HEK293 (cell line): ENCODE results near the gene GPX4.

Experiments used
- AEBP2 ChIP-seq: fragments of 450-650 bp; formaldehyde crosslinking; IDR thresholded peaks from 2 replicates; pipeline ENCODE4 v1.5.1; 2016; ENCODE audit warnings: missing biosample characterization, missing genetic modification characterization, borderline replicate concordance
- ATF2 ChIP-seq: fragments of 450-650 bp; formaldehyde crosslinking; IDR thresholded peaks from 2 replicates; pipeline ENCODE4 v1.5.1; 2016; ENCODE audit warnings: missing biosample characterization, missing genetic modification characterization, low read depth
- CTCF ChIP-seq: fragments of 450-650 bp; formaldehyde crosslinking; IDR thresholded peaks from 2 replicates; pipeline ENCODE4 v1.5.1; 2016; ENCODE audit warnings: missing biosample characterization, missing genetic modification characterization
- GFI1B ChIP-seq: fragments of 450-650 bp; formaldehyde crosslinking; IDR thresholded peaks from 2 replicates; pipeline ENCODE4 v1.5.1; 2016; ENCODE audit warnings: missing biosample characterization, missing genetic modification characterization
- IKZF3 ChIP-seq: fragments of 450-650 bp; IDR thresholded peaks from 2 replicates; pipeline ENCODE4 v1.5.0; 2018; ENCODE audit warnings: missing biosample characterization, mild to moderate bottlenecking, missing genetic modification characterization, moderate library complexity
- PRDM10 ChIP-seq: fragments of 450-650 bp; formaldehyde crosslinking; IDR thresholded peaks from 2 replicates; pipeline ENCODE4 v1.5.1; 2016; ENCODE audit warnings: missing biosample characterization, missing genetic modification characterization
- ZBTB11 ChIP-seq: fragments of 450-650 bp; formaldehyde crosslinking; conservative IDR thresholded peaks from 2 replicates; pipeline ENCODE4 v1.5.1; 2016; ENCODE audit warnings: low read depth, missing biosample characterization, missing genetic modification characterization
- ZBTB8A ChIP-seq: fragments of 450-650 bp; formaldehyde crosslinking; IDR thresholded peaks from 2 replicates; pipeline ENCODE4 v1.5.1; 2016; ENCODE audit warnings: missing biosample characterization, missing genetic modification characterization
- ZFP37 ChIP-seq: fragments of 450-650 bp; formaldehyde crosslinking; IDR thresholded peaks from 2 replicates; pipeline ENCODE4 v1.5.1; 2016; ENCODE audit warnings: missing biosample characterization, missing genetic modification characterization
- ZNF146 ChIP-seq: fragments of 450-650 bp; formaldehyde crosslinking; IDR thresholded peaks from 2 replicates; pipeline ENCODE4 v1.5.1; 2016; ENCODE audit warnings: missing biosample characterization, missing genetic modification characterization
- ZNF221 ChIP-seq: fragments of 450-650 bp; formaldehyde crosslinking; IDR thresholded peaks from 2 replicates; pipeline ENCODE4 v1.5.1; 2017; ENCODE audit warnings: missing biosample characterization, missing genetic modification characterization, borderline replicate concordance
- ZNF23 ChIP-seq: fragments of 450-650 bp; formaldehyde crosslinking; IDR thresholded peaks from 2 replicates; pipeline ENCODE4 v1.5.1; 2016; ENCODE audit warnings: missing biosample characterization, missing genetic modification characterization, borderline replicate concordance
- ZNF302 ChIP-seq: fragments of 450-650 bp; formaldehyde crosslinking; IDR thresholded peaks from 2 replicates; pipeline ENCODE4 v1.5.1; 2016; ENCODE audit warnings: missing biosample characterization, missing genetic modification characterization, low read depth
- ZNF335 ChIP-seq: fragments of 450-650 bp; formaldehyde crosslinking; conservative IDR thresholded peaks from 2 replicates; pipeline ENCODE4 v1.5.1; 2016; ENCODE audit warnings: missing biosample characterization, missing genetic modification characterization
- ZNF398 ChIP-seq: fragments of 450-650 bp; formaldehyde crosslinking; IDR thresholded peaks from 2 replicates; pipeline ENCODE4 v1.5.1; 2017; ENCODE audit warnings: missing biosample characterization, missing genetic modification characterization
- ZNF416 ChIP-seq: fragments of 450-650 bp; formaldehyde crosslinking; IDR thresholded peaks from 2 replicates; pipeline ENCODE4 v1.5.1; 2016; ENCODE audit warnings: missing biosample characterization, missing genetic modification characterization
- ZNF555 ChIP-seq: fragments of 450-650 bp; formaldehyde crosslinking; conservative IDR thresholded peaks from 2 replicates; pipeline ENCODE4 v1.5.1; 2017; ENCODE audit warnings: missing biosample characterization, mild to moderate bottlenecking, missing genetic modification characterization, inconsistent platforms
- ZNF561 ChIP-seq: fragments of 450-650 bp; IDR thresholded peaks from 2 replicates; pipeline ENCODE4 v1.5.1; 2018; ENCODE audit warnings: missing biosample characterization, missing genetic modification characterization, borderline replicate concordance
- ZNF600 ChIP-seq: fragments of 450-650 bp; formaldehyde crosslinking; IDR thresholded peaks from 2 replicates; pipeline ENCODE4 v1.5.1; 2016; ENCODE audit warnings: missing biosample characterization, missing genetic modification characterization
- ZNF621 ChIP-seq: fragments of 450-650 bp; formaldehyde crosslinking; IDR thresholded peaks from 2 replicates; pipeline ENCODE4 v1.5.1; 2017; ENCODE audit warnings: missing biosample characterization, missing genetic modification characterization
- ZNF626 ChIP-seq: fragments of 450-650 bp; sonication (Bioruptor Pico); formaldehyde crosslinking; IDR thresholded peaks from 2 replicates; pipeline ENCODE4 v1.5.1; 2018; ENCODE audit warnings: missing biosample characterization, missing genetic modification characterization, inconsistent platforms
- ZNF629 ChIP-seq: fragments of 450-650 bp; formaldehyde crosslinking; IDR thresholded peaks from 2 replicates; pipeline ENCODE4 v1.5.1; 2017; ENCODE audit warnings: missing biosample characterization, missing genetic modification characterization
- ZNF707 ChIP-seq: fragments of 450-650 bp; formaldehyde crosslinking; IDR thresholded peaks from 2 replicates; pipeline ENCODE4 v1.5.1; 2016; ENCODE audit warnings: missing biosample characterization, missing genetic modification characterization
- ZNF785 ChIP-seq: fragments of 450-650 bp; formaldehyde crosslinking; IDR thresholded peaks from 2 replicates; pipeline ENCODE4 v1.5.1; 2016; ENCODE audit warnings: missing biosample characterization, missing genetic modification characterization
- ZXDB ChIP-seq: fragments of 450-650 bp; formaldehyde crosslinking; IDR thresholded peaks from 2 replicates; pipeline ENCODE4 v1.5.1; 2016; ENCODE audit warnings: missing biosample characterization, missing genetic modification characterization

Gene GPX4

GRCh38 chr19:1104311-1105007 is 665 bp downstream of the GPX4 start (continued):
- no peak for TF ChIP-seq ZBTB11
- TF ChIP-seq ZNF600 (tag by site-specific recombination) = no peak
- TF ChIP-seq ZFP37 = no peak
- TF ChIP-seq IKZF3 (tag by site-specific recombination) = peak; percentile 17; the same call in 1 of the 2 replicates
- no peak for TF ChIP-seq CTCF (tag by site-specific recombination)
- TF ChIP-seq ZNF629 (tag by site-specific recombination) = no peak
- TF ChIP-seq ZNF146 (tag by site-specific recombination) = no peak
- TF ChIP-seq ZXDB (tag by site-specific recombination) = 0 out of 2 replicates have a peak, but pooled peaks have one; percentile 27
- no peak for TF ChIP-seq ZNF302
- no peak for TF ChIP-seq ZNF23 (tag by site-specific recombination)
- TF ChIP-seq ZNF626 (tag by site-specific recombination) = no peak
- peak; percentile 50; the same call in 1 of the 2 replicates for TF ChIP-seq ZNF335 (tag by site-specific recombination)
- TF ChIP-seq ZNF555 (tag by site-specific recombination) = no peak
- TF ChIP-seq ZNF221 = no peak
- no peak for TF ChIP-seq ZNF561
- no peak for TF ChIP-seq ZNF416
- TF ChIP-seq GFI1B (tag by site-specific recombination) = no peak
- no peak for TF ChIP-seq PRDM10 (tag by site-specific recombination)
- 0 out of 2 replicates have a peak, but pooled peaks have one; percentile 38 for TF ChIP-seq ZNF398
- TF ChIP-seq ZNF785 (tag by site-specific recombination) = no peak
- TF ChIP-seq ATF2 (tag by site-specific recombination) = no peak
- TF ChIP-seq ZNF621 (tag by site-specific recombination) = no peak
- TF ChIP-seq ZBTB8A (tag by site-specific recombination) = peak; percentile 95
- TF ChIP-seq AEBP2 (tag by site-specific recombination) = no peak
- TF ChIP-seq ZNF707 (tag by site-specific recombination) = no peak
